Measurements from ENCODE around the gene SRRM3.

DNA sequence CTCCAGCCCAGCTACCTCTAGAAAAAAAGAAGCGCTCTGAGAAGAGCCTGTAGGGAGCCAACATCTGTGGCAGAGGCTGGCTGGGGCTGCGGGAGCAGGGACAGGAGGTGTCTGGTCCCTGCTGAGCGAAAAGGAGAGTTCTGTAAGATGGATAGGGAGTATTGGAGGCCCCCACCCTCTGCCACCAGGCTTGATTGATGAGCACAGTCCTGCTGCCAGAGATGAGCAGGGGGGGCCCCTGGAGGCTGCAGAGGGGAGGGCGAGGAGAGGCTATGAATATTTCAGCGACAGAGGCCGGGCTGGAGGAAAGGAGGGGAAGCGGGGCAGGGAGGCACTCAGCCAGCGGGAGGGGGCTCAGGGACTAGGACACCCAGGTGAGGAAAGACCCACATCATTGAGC, 56.3 kb downstream of the SRRM3 start:
- TF ChIP-seq POLR2AphosphoS5 (IDR thresholded peaks at IDR 0.05; ENCODE audit: low read depth, low read length) (no peak), SPI1 (IDR thresholded peaks at IDR 0.05; ENCODE audit: low read depth, low read length) (no peak)

All from GM12891 (cell line).